NOMO-1 treated with dmso at 0.1 percent for 144 hours (cell line): ENCODE data around the gene AP2M1.
"Not testable (repeated sequence)": the region's sequence is repeated elsewhere in the genome, so short reads cannot be mapped to it uniquely, and the experiment has no call there.

Experiments used
- DNase-seq: peaks from one replicate; lab custom pipeline; 2025; ENCODE audit not compliant: unreplicated experiment; lab: John Stamatoyannopoulos, UW

Gene AP2M1

DNA sequence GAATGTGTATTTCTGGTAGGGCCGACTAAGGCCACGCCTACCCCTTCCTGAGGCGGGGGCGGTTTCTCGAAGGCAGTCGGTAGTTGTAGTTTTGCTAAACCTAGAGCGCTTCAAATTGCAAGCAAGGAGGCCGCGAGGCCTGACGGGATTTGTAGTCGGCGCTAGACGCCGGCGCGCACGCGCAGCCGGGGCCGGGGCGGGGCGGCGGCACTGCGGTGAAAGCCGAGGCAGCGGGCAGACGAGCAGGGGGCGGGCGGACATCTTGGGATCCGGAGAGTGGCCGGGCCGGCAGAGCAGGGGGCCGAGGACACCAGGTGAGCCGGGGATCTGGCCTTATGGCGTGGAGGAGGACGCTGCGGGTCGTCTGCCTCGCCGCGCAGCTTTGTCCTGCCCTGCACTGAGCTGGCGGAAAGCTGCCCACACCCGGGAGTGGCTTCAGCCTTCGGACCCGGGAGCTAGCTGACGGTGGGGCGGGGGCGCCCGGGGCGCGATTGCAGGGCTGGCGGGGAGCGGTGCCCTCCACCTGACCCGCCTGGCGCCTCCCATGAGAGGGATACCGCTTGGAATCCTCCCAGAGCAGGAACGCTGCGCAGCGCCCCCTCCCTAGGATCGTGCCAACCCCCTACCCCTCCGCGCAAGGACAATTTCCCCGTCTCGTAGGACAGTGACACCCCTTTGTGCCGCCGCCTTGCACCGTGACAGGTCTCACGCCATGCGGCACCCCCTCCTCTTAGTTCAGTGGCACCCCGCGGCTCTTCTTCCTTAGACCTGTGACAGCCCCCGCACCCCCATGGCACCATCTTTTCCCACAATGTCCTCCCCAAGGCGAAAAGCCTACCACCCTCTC, at the start of gene AP2M1:
AP2M1 (plus strand) TSS at position 210 of the 847 bp plus-strand sequence. CDS start 2,139 bp downstream, outside the sequence.
- peak; percentile 100 for DNase-seq

DNA sequence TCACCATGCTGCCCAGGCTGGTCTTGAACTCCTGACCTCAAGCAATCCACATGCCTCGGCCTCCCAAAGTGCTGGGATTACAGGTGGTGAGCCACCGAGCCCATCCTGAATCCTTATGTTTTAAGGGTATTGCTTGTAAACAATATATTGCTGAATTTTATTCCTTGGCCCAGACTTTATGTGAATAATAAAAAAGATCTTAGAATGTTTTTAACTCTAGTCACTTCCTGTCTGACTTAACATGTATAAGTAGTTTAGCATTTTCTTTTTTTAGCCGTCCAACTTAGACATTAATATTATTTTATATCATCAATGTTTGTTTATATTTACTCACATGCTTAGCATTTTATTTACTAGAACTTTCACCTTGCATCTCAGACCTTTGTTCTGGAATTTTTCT, 48.6 kb upstream of the AP2M1 start:
- DNase-seq, result no peak

- no peak for DNase-seq
Observed at GRCh38 chr3:184129012-184129411, 45.6 kb upstream of the AP2M1 start.

DNA sequence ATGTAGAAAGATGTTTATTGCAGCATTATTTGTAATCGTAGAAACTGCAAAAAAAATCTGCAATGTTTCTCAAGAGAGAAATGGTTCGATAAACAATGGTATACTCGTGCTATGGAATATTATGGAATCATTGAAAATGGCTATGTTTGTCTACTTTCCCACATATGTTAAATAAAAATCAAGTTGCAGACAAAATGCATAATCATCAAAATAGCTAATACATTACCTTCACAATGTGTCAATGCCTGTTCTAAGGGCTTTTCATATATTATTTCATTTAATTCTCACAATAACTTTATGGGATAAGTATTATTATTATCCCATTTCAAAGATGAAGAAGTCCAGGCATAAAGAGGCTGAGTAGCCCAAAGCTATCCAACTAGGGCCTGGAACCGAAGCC, 41.7 kb upstream of the AP2M1 start:
- no peak for DNase-seq

DNA sequence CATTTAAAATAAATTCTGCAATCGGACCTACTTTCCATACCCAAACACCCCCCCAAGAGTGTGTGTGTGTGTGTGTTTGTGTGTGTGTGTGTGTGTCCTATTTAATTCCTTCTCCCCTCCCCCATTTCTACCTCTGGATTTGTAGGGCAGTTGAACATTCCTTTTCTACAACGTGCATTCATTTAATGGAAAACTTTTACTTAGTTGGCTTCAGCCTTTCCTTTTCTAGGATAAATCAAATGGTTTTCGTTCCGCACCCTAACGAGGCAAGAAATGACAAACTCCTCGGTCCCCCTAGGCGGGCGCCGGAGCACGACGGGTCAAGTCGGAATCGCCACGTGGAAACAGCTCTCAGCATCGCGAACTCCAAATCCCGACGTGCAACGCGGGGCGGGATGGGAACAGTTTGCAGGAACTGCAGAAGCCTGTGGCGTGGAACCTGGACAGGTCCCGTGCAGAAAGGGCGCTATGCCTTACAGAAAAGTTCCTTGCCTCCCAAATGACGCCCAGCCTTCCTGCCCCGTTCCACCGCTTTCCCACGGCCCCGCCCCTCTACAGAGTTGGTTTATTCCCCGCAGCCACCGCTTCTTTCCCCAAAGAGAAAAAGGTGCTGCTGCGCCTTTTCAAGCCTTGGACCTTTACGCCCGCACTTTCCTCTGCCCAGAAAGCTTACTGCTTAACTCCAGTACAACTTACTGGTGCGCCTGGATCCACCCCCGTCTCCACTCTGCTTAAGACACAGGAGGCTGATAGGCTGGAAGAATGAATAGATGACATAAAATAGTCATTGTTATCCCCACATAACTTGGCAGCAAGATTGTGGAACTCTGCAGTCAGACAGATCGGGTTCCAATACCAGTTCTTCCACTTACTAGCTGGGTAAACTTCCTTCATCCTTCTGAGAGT, 40.6 kb upstream of the AP2M1 start:
- DNase-seq, result peak; percentile 81

GRCh38 chr3:184134746-184135148, 39.9 kb upstream of the AP2M1 start:
- DNase-seq, result no peak

GRCh38 chr3:184135149-184135910, 39.3 kb upstream of the AP2M1 start, which contains the start of gene EIF2B5:
EIF2B5 (plus strand) TSS chr3:184135358; CDS start chr3:184135386, 28 bp downstream.
- DNase-seq, result peak; percentile 93

- DNase-seq, result no peak
Observed at GRCh38 chr3:184135911-184136260, 38.8 kb upstream of the AP2M1 start.

- DNase-seq, result no peak
Observed at GRCh38 chr3:184140436-184140835, 34.2 kb upstream of the AP2M1 start.

DNA sequence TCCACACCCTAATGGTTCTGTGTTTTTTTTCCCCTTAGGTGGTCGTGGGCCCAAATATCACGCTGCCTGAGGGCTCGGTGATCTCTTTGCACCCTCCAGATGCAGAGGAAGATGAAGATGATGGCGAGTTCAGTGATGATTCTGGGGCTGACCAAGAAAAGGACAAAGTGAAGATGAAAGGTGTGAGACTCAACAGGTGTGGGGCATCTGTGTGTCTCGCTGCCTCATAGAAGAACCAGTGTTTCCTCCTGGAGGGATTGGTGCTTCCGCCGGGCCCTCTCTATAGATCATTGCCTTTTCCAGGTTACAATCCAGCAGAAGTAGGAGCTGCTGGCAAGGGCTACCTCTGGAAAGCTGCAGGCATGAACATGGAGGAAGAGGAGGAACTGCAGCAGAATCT, 32.5 kb upstream of the AP2M1 start:
- no peak for DNase-seq

- DNase-seq, result no peak
Observed at GRCh38 chr3:184143327-184143726, 31.3 kb upstream of the AP2M1 start.

DNA sequence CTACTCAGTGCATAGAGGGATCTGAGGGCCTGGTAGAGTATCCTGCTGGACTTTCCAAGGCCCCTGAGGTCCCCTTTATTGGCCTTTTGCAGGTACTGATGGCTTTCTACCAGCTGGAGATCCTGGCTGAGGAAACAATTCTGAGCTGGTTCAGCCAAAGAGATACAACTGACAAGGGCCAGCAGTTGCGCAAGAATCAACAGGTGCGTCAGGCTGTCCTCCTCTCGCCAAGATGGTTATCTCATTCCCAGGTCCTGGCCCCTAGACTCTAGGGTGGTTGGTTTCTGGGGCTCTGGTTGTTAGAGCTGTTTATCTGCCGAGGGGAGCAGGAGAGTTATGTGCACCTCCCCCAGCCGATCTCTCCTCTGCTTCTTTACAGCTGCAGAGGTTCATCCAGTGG, 30.1 kb upstream of the AP2M1 start:
- no peak for DNase-seq

- DNase-seq, result no peak
Observed at GRCh38 chr3:184145111-184145524, 29.5 kb upstream of the AP2M1 start.

GRCh38 chr3:184145751-184146270, 28.8 kb upstream of the AP2M1 start:
- no peak for DNase-seq

DNA sequence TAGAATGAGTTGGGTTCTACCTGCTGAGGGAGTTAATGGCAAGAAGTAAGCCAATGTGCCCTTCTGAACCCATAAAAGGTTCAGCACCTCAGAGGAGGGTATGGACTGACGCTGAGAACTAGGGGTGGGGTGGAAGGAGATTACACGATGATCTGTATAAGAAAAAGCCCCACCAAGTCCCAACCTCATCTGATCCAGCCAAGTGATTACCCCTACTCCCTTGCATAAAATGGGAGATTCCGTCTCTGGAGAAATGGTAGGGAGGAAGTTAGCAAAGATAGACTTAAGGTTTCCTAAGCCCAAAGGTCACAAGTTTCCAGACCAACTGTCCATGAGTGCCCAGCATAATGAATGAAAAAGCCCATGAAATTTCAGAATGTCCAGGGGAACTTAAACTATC, 26.6 kb upstream of the AP2M1 start:
- no peak for DNase-seq

DNA sequence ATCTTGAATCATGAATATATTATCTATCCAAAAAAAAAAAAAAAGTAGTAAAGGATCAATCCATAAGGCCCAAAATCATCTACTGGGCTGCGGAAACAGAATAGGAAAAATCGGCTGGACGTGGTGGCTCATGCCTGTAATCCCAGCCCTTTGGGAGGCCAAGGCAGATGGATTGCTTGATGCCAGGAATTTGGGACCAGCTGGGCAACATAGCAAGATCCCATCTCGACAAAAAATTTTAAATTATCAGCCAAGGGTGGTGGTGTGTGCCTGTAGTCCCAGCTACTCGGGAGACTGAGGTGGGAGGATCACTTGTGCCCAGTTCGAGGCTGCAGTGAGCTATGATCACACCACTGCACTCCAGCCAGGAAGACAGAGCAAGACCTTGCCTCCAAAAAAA, 25.5 kb upstream of the AP2M1 start:
- no peak for DNase-seq

DNA sequence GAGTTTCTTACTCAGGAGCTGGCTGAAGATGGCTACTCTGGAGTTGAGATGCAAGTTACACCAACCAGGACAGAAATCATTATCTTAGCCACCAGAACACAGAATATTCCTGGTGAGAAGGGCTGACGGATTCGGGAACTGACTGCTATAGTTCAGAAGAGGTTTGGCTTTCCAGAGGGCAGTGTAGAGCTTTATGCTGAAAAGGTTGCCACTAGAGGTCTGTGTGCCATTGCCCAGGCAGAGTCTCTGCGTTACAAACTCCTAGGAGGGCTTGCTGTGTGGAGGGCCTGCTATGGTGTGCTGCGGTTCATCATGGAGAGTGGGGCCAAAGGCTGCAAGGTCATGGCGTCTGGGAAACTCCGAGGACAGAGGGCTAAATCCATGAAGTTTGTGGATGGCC, 24.9 kb upstream of the AP2M1 start:
- not testable (repeated sequence) for DNase-seq

DNA sequence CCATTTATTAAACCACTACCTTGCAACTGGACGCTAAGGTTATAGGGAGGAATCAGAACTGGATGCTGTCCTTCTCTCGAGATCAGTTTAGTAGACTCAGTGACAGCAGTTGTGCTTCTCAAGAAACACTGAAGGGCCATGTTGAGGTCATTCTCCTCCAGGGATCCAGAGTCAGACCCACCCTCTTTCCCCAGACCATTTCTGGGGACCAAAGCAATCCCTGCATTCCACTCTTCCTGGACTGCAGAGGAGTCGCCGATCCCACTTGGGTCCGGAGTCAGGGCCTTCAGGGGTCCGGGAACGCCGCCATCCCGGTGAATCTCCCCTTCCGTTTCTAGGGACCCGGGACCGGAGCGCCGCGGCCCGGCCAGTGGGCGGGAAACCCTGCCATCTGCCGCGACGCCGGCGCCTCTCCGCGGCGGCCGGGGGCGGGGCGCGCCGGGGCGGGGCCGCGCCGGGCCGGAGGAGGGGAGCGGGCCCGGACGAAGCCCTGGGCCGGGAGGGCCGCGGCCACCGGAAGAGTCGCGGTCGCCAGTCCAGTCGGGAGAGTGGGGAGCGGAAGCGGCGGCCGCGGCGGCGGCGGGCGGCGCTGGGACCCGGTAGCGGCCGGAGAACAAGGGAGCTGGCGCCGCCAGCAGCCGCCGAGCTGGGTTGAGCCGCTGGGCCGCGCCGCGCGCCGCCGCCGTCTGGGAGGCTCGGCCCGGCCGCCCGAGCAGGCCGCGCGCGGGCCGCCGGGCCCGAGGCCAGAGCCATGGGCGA, 19.6 kb upstream of the AP2M1 start, which contains the start of gene DVL3:
DVL3 (plus strand) TSS at position 493 of the 759 bp plus-strand sequence; CDS start at position 752, 259 bp downstream.
- peak; percentile 64 for DNase-seq

DNA sequence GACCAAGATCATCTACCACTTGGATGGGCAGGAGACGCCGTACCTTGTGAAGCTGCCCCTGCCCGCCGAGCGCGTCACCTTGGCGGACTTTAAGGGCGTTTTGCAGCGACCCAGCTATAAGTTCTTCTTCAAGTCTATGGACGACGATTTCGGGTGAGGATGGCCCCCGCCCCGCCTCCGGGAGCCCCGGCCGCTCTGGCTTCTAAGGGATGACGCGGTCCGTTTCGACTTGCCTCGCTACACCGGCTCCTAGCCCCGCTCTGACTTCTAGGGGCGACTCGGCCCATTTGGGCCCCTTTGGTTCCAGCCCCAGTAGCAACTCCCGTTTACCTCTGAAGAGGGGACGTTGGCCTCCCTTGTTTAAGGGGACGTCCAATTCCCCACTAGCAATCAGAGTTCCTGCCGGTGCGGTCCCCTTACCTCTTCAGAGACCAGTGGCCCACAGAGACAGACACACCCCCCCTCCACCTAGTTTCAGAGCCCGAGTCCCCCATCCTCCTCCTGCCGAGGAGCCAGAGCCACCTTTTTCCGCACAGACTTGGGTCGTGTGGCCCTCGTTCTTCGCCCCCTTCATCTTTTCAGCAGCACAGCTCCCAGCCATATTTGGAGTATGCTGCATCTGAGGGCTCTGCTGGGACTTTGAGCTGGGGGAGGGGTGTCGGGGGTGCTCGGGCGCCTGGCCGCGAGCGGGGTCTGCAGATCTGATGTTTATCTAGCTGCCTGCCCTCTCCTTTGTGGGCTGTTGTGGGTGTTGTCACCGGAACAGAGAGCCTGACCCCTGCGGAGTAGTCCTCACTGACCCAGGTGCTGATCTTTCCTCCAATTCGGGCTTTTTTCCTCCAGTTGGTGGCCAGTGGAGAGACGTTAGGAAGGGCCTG, 18.8 kb upstream of the AP2M1 start:
- peak; percentile 21 for DNase-seq
